Osteoblast (primary cell): ENCODE measurements around the gene MICAL3. TPM values are rescaled to one million over a fixed set of nuclear protein-coding genes. Genes with fewer than 3 reads are reported as not detected.

Experiments
- DNase-seq: peaks from one replicate; pipeline ENCODE4 v3.0.0; 2011; ENCODE audit warnings: low spot score, mixed read lengths; ENCODE audit not compliant: insufficient read length; ENCODE audit errors: missing footprints
- H2AFZ ChIP-seq: 2 replicates; pipeline ENCODE4 v1.6.0; 2011; ENCODE audit warnings: mild to moderate bottlenecking, low read length
- H3K27ac ChIP-seq: 2 replicates; pipeline ENCODE4 v1.5.1; 2011; ENCODE audit warnings: mild to moderate bottlenecking, low read depth, low read length, moderate library complexity
- H3K27me3 ChIP-seq: 2 replicates; pipeline ENCODE4 v1.6.0; 2012; ENCODE audit warnings: mild to moderate bottlenecking, control low read depth, inconsistent platforms, low read length, moderate library complexity; ENCODE audit not compliant: insufficient read depth
- H3K36me3 ChIP-seq: 2 replicates; pipeline ENCODE4 v1.5.1; 2011; ENCODE audit warnings: mild to moderate bottlenecking, low read length, control low read depth, moderate library complexity; ENCODE audit not compliant: insufficient read depth
- H3K4me1 ChIP-seq: 2 replicates; pipeline ENCODE4 v1.5.1; 2011; ENCODE audit warnings: mild to moderate bottlenecking, low read length, control low read depth, moderate library complexity; ENCODE audit not compliant: insufficient read depth
- H3K4me2 ChIP-seq: 2 replicates; pipeline ENCODE4 v1.6.0; 2011; ENCODE audit warnings: mild to moderate bottlenecking, low read length; ENCODE audit not compliant: insufficient read depth
- H3K4me3 ChIP-seq: fragments of 200-600 bp; sonication (generic); 3 replicates; pipeline ENCODE4 v1.5.1; 2012; ENCODE audit warnings: mild to moderate bottlenecking, low read length, inconsistent platforms; ENCODE audit not compliant: insufficient read depth
- H3K79me2 ChIP-seq: 2 replicates; pipeline ENCODE4 v1.6.0; 2012; ENCODE audit warnings: mild to moderate bottlenecking, low read length, control low read depth, inconsistent platforms; ENCODE audit not compliant: insufficient read depth
- H3K9me3 ChIP-seq: 2 replicates; pipeline ENCODE4 v1.5.1; 2011; ENCODE audit warnings: low read depth, low read length, control low read depth
- H4K20me1 ChIP-seq: 2 replicates; pipeline ENCODE4 v1.6.0; 2012; ENCODE audit warnings: mild to moderate bottlenecking, low read length, control low read depth; ENCODE audit not compliant: insufficient read depth
- total RNA-seq: library from RNA; depleted of rRNA; stranded (reverse); fragments of >200 nt; gene quantifications from 2 replicates; pipeline ENCODE4 v1.2.3, GENCODE V29; 2012
- TF ChIP-seq, protein P1 (sequence below): IDR thresholded peaks from 2 replicates; pipeline ENCODE4 v1.5.1; 2011; ENCODE audit warnings: mild to moderate bottlenecking, low read depth, low read length, moderate library complexity; ENCODE audit errors: extremely low read depth

MICAL3 gene
- total RNA-seq, 1 donor: 35.1 TPM

- Histone ChIP-seq H3K36me3 (no peaks in the 10 kb centered on the region), H3K9me3 (no peaks in the 10 kb centered on the region), H3K27me3 (no peaks in the 10 kb centered on the region), H3K4me1 (peaks cover 28% of the 10 kb centered on the region), H3K27ac (no peak overlapping the region), H4K20me1 (peaks cover 53% of the 10 kb centered on the region), H3K4me3 (no peak overlapping the region), H2AFZ (no peak overlapping the region), H3K4me2 (no peak overlapping the region), H3K79me2 (peaks cover 89% of the 10 kb centered on the region)
- DNase-seq: peak; percentile 41
- TF ChIP-seq, protein P1, sequence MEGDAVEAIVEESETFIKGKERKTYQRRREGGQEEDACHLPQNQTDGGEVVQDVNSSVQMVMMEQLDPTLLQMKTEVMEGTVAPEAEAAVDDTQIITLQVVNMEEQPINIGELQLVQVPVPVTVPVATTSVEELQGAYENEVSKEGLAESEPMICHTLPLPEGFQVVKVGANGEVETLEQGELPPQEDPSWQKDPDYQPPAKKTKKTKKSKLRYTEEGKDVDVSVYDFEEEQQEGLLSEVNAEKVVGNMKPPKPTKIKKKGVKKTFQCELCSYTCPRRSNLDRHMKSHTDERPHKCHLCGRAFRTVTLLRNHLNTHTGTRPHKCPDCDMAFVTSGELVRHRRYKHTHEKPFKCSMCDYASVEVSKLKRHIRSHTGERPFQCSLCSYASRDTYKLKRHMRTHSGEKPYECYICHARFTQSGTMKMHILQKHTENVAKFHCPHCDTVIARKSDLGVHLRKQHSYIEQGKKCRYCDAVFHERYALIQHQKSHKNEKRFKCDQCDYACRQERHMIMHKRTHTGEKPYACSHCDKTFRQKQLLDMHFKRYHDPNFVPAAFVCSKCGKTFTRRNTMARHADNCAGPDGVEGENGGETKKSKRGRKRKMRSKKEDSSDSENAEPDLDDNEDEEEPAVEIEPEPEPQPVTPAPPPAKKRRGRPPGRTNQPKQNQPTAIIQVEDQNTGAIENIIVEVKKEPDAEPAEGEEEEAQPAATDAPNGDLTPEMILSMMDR: no peak
Measured at GRCh38 chr22:17952273-17952801, 72.0 kb downstream of the MICAL3 start.

GRCh38 chr22:17951315-17951714 lies 73.0 kb downstream of the MICAL3 start:
- Histone ChIP-seq H3K4me2 (peak overlapping the region; percentile 43), H3K4me1 (peaks cover 31% of the 10 kb centered on the region), H3K79me2 (peaks cover 90% of the 10 kb centered on the region), H3K36me3 (no peaks in the 10 kb centered on the region), H3K27me3 (no peaks in the 10 kb centered on the region), H4K20me1 (peaks cover 58% of the 10 kb centered on the region), H2AFZ (peak overlapping the region; percentile 15), H3K27ac (peak overlapping the region; percentile 60), H3K4me3 (no peak overlapping the region), H3K9me3 (no peaks in the 10 kb centered on the region)
- TF ChIP-seq, protein P1: no peak
- peak; percentile 53 for DNase-seq

GRCh38 chr22:17950651-17951214 lies 73.6 kb downstream of the MICAL3 start:
- H3K4me2 ChIP-seq: peak overlapping the region; percentile 43
- TF ChIP-seq, protein P1: no peak
- H4K20me1 ChIP-seq: peaks cover 61% of the 10 kb centered on the region
- H3K79me2 ChIP-seq: peaks cover 91% of the 10 kb centered on the region
- no peak overlapping the region for H3K4me3 ChIP-seq
- DNase-seq: peak; percentile 87
- peak overlapping the region; percentile 60 for H3K27ac ChIP-seq
- no peaks in the 10 kb centered on the region for H3K27me3 ChIP-seq
- H2AFZ ChIP-seq: peak overlapping the region; percentile 15
- no peaks in the 10 kb centered on the region for H3K9me3 ChIP-seq
- H3K4me1 ChIP-seq: peaks cover 27% of the 10 kb centered on the region
- no peaks in the 10 kb centered on the region for H3K36me3 ChIP-seq

GRCh38 chr22:17949642-17950473 lies 74.5 kb downstream of the MICAL3 start:
- Histone ChIP-seq H3K36me3 (no peaks in the 10 kb centered on the region), H3K79me2 (peaks cover 91% of the 10 kb centered on the region), H3K27me3 (no peaks in the 10 kb centered on the region), H3K9me3 (no peaks in the 10 kb centered on the region), H3K4me1 (peaks cover 27% of the 10 kb centered on the region), H3K27ac (peak overlapping the region; percentile 60), H4K20me1 (peaks cover 62% of the 10 kb centered on the region), H3K4me2 (peak overlapping the region; percentile 43), H3K4me3 (no peak overlapping the region), H2AFZ (no peak overlapping the region)
- peak; percentile 37 for DNase-seq
- TF ChIP-seq, protein P1: no peak
